ENCODE measurements around the gene PRRG1.

- TF ChIP-seq CTCF (conservative IDR thresholded peaks at IDR 0.05; ENCODE audit: low read length) = no peak
- no peak for TF ChIP-seq EZH2phosphoT487 (IDR thresholded peaks at IDR 0.05; ENCODE audit: borderline replicate concordance)
Measured at GRCh38 chrX:37378404-37378803, 29.2 kb downstream of the PRRG1 start.

Data from Loucy (cell line).